Mucosa of descending colon (tissue), 3 donors: ENCODE results near the gene NCKAP1. TPM values are rescaled to one million over a fixed set of nuclear protein-coding genes. Genes with fewer than 3 reads are reported as not detected.

Experiments
- ATAC-seq: fragments of 200-7000 bp; cut with Tn5 transposase; one replicate; pipeline ENCODE4 v1.9.1; 2020; ENCODE audit warnings: mild to moderate bottlenecking, moderate library complexity
- DNase-seq, 3 donors: peaks; one replicate each; pipeline ENCODE4 v3.0.0-alpha.2; 2020
- H3K36me3 ChIP-seq: fragments of 200-600 bp; one replicate; pipeline ENCODE4 v1.8.0; 2021; ENCODE audit warnings: low read depth, mild to moderate bottlenecking
- H3K4me1 ChIP-seq: fragments of 200-600 bp; one replicate; pipeline ENCODE4 v1.8.0; 2021; ENCODE audit warnings: low read depth, mild to moderate bottlenecking
- H3K4me3 ChIP-seq: fragments of 200-600 bp; one replicate; pipeline ENCODE4 v1.8.0; 2021; ENCODE audit warnings: mild to moderate bottlenecking
- H3K9me3 ChIP-seq: fragments of 200-600 bp; one replicate; pipeline ENCODE4 v1.8.0; 2021; ENCODE audit warnings: mild to moderate bottlenecking
- CTCF ChIP-seq: fragments of 200-600 bp; IDR thresholded peaks from one replicate; pipeline ENCODE4 v1.8.0; 2022; ENCODE audit warnings: antibody characterized with exemption, mild to moderate bottlenecking
- intact Hi-C, 2 donors: fragments of 100-400 bp; cut with DNase I in 1 of 2; cut with micrococcal nuclease in 1 of 2; formaldehyde crosslinking; loops; one replicate each; pipeline versions ENCODE4 v1.11.0 to v1.11.1; 2022; cut with DNase I, micrococcal nuclease
- total RNA-seq, 3 donors: library from RNA; stranded (reverse); fragmentation: NEBNext Ultra II Directional in 2 of 3; extraction: Animal tissue kit (Norgen Biotek cat#: 25700) in 2 of 3; gene quantifications; one replicate each; pipeline versions ENCODE4 v1.2.1 to v1.2.4, GENCODE V29; 2021 to 2023
- donor health status: DM: no; HTN: no; CAD: no; lungs with moderate emphysema.
- donor health status: DM: no; HTN: no; CAD: no.
- donor health status: DM: no; HTN: yes; CAD: no.

The NCKAP1 gene
- total RNA-seq, 3 donors from 2014 or later, result 81.5 to 194 (median 87.2) TPM

DNA sequence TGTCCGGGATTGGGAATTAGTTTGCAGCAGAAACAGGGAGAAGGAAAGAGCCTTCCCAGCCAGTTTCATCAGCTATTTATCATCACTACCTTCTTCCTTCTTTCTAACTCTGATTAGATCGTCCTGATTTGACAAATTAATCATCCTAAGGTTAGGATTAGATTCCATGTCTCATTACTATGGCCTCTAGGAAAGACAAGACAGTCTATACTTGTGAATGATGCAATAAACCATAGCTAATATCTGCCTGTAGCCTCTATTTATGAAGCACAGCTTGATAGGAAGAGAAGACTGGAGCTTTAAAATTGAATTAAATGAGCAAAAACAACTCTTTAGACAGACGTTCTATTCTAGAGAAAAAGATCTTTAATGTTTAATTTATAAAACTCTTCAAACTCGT lies 146.6 kb downstream of the NCKAP1 start:
- Histone ChIP-seq H3K4me1 (no peaks in the 10 kb centered on the region), H3K9me3 (no peaks in the 10 kb centered on the region), H3K4me3 (no peak overlapping the region), H3K36me3 (no peaks in the 10 kb centered on the region)
- DNase-seq, result no peak
- intact Hi-C loops, result no loop called here
- ATAC-seq, result no peak
- TF ChIP-seq CTCF, result no peak

- Histone ChIP-seq H3K4me3 (no peak overlapping the region), H3K36me3 (no peaks in the 10 kb centered on the region), H3K4me1 (no peaks in the 10 kb centered on the region), H3K9me3 (no peaks in the 10 kb centered on the region)
- TF ChIP-seq CTCF, result no peak
- DNase-seq (no peak), ATAC-seq (peak; percentile 53)
- intact Hi-C loops, result no loop called here
Measured at GRCh38 chr2:182890773-182891378, 147.4 kb downstream of the NCKAP1 start.

- H3K36me3 ChIP-seq, result no peaks in the 10 kb centered on the region
- no peak overlapping the region for H3K4me3 ChIP-seq
- ATAC-seq (peak; percentile 33), DNase-seq (no peak)
- H3K9me3 ChIP-seq, result no peaks in the 10 kb centered on the region
- intact Hi-C loops, result no loop called here
- H3K4me1 ChIP-seq, result no peaks in the 10 kb centered on the region
- no peak for TF ChIP-seq CTCF
Measured at GRCh38 chr2:182890305-182890704, 148.0 kb downstream of the NCKAP1 start.

DNA sequence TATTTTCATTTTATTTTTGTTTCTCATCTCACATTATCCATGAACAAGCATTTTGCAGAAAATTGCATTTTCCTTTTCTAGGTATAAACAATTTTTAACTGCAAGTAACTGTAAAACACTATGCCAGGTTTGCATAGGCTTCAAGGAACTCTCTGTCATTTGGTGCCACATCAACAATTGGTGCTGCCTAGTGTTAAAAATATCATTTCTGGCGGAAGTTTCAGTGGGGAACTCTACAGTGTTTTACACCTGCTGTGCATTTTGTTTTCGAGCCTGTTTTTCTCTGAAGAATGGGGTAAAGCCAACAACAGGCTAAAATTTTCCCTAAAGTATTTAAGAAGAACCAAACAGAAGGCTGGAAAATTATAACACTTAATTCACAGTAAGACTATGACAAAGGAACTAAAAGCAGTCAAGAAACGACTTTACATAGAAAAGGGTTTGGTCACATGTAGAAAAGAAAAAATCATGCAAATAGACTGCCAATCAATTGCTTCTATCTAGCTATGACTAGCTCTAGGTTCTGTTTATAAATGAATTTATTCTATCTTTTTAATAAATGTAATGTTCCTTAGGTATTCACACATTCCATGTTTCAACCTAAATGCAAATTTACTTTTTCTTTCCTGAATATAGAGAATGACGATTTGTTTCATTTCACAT lies 150.4 kb downstream of the NCKAP1 start:
- no peak for TF ChIP-seq CTCF
- Histone ChIP-seq H3K4me1 (no peaks in the 10 kb centered on the region), H3K9me3 (no peaks in the 10 kb centered on the region), H3K36me3 (no peaks in the 10 kb centered on the region), H3K4me3 (no peak overlapping the region)
- intact Hi-C loops, result no loop called here
- no peak for ATAC-seq
- DNase-seq, result no peak

- Histone ChIP-seq H3K4me1 (no peaks in the 10 kb centered on the region), H3K9me3 (no peaks in the 10 kb centered on the region), H3K4me3 (no peak overlapping the region), H3K36me3 (no peaks in the 10 kb centered on the region)
- intact Hi-C loops, result no loop called here
- ATAC-seq (no peak), DNase-seq (no peak)
- TF ChIP-seq CTCF, result no peak
Measured at GRCh38 chr2:182887093-182887492, 151.2 kb downstream of the NCKAP1 start.
